ENCODE measurements around the gene TEX52. TPM values are rescaled to one million over a fixed set of nuclear protein-coding genes. Genes with fewer than 3 reads are reported as not detected.
A peak's percentile ranks its signal among the peaks of the same experiment; 100 is the strongest.

TEX52 gene
- total and polyA plus RNA-seq, 2 of the 13 experiments (the other 11 are each of a cell fraction or from before 2014, with no cell fraction given) = 0.05 TPM; not detected in 1

GRCh38 chr12:2877047-2877952, 20.5 kb upstream of the TEX52 start, which contains the start of the genes FOXM1 and RHNO1 (continued):
- no peak for TF ChIP-seq ZNF318 (CRISPR knock-in tag; IDR thresholded peaks at IDR 0.05)
- no peak for TF ChIP-seq TRIM22 (IDR thresholded peaks at IDR 0.05)
- peak; percentile 93 for TF ChIP-seq PHF8 (CRISPR knock-in tag; IDR thresholded peaks at IDR 0.05)
- TF ChIP-seq E2F1 (CRISPR knock-in tag; IDR thresholded peaks at IDR 0.05) = peak; percentile 97
- no peak; the same call in 1 of the 2 replicates for TF ChIP-seq ZBTB10 (CRISPR knock-in tag; IDR thresholded peaks at IDR 0.05; ENCODE audit: borderline replicate concordance)
- no peak for TF ChIP-seq WIZ (CRISPR knock-in tag; IDR thresholded peaks at IDR 0.05)
- peak; percentile 81 for TF ChIP-seq TEAD3 (CRISPR knock-in tag; optimal IDR thresholded peaks at IDR 0.05; ENCODE audit: borderline replicate concordance)
- TF ChIP-seq FOXA3 (CRISPR knock-in tag; IDR thresholded peaks at IDR 0.05) = peak; percentile 50
- TF ChIP-seq SRSF1 (optimal IDR thresholded peaks at IDR 0.05; ENCODE audit: low read depth, low read length) = no peak
- no peak for TF ChIP-seq ZNF678 (CRISPR knock-in tag; IDR thresholded peaks at IDR 0.05)

All from HepG2 (cell line).